HL-60 (cell line): ENCODE data around the gene SCPEP1.

Experiments
- GABPA ChIP-seq: IDR thresholded peaks from 2 replicates; pipeline ENCODE4 v1.6.1; 2012; ENCODE audit warnings: low read depth
- TF ChIP-seq, protein P1 (sequence below): IDR thresholded peaks from one replicate; pipeline ENCODE4 v1.5.1; 2011; ENCODE audit warnings: low read length, control low read depth, inconsistent platforms; ENCODE audit not compliant: insufficient read depth

- TF ChIP-seq, protein P1, sequence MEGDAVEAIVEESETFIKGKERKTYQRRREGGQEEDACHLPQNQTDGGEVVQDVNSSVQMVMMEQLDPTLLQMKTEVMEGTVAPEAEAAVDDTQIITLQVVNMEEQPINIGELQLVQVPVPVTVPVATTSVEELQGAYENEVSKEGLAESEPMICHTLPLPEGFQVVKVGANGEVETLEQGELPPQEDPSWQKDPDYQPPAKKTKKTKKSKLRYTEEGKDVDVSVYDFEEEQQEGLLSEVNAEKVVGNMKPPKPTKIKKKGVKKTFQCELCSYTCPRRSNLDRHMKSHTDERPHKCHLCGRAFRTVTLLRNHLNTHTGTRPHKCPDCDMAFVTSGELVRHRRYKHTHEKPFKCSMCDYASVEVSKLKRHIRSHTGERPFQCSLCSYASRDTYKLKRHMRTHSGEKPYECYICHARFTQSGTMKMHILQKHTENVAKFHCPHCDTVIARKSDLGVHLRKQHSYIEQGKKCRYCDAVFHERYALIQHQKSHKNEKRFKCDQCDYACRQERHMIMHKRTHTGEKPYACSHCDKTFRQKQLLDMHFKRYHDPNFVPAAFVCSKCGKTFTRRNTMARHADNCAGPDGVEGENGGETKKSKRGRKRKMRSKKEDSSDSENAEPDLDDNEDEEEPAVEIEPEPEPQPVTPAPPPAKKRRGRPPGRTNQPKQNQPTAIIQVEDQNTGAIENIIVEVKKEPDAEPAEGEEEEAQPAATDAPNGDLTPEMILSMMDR = no peak
- no peak for TF ChIP-seq GABPA
Measured at GRCh38 chr17:57032343-57032742, 54.4 kb downstream of the SCPEP1 start.
